Measurements from ENCODE around the gene TBC1D22B.

DNA sequence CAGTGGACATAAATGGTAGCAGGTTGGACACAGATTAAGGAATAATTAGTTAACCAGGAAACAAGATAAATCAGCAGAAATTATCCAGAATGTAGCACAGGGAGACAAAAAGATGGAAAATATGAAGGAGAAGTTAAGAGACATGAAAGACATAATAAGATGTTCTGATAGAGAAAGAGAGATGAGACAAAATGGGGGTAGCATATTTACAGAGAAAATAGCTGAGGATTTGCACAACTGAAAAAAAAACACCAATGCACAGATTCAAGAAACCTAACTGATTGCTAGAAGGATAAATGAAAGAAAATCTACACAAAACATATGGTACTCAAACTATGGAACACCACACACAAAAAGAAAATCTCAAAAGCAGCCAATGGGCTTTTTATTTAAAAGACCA lies 34.6 kb upstream of the TBC1D22B start:
- TF ChIP-seq, protein P1, sequence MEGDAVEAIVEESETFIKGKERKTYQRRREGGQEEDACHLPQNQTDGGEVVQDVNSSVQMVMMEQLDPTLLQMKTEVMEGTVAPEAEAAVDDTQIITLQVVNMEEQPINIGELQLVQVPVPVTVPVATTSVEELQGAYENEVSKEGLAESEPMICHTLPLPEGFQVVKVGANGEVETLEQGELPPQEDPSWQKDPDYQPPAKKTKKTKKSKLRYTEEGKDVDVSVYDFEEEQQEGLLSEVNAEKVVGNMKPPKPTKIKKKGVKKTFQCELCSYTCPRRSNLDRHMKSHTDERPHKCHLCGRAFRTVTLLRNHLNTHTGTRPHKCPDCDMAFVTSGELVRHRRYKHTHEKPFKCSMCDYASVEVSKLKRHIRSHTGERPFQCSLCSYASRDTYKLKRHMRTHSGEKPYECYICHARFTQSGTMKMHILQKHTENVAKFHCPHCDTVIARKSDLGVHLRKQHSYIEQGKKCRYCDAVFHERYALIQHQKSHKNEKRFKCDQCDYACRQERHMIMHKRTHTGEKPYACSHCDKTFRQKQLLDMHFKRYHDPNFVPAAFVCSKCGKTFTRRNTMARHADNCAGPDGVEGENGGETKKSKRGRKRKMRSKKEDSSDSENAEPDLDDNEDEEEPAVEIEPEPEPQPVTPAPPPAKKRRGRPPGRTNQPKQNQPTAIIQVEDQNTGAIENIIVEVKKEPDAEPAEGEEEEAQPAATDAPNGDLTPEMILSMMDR (conservative IDR thresholded peaks at IDR 0.05; ENCODE audit: low read depth, low read length) = no peak
- no peak for TF ChIP-seq EZH2 (IDR thresholded peaks at IDR 0.05; ENCODE audit: low read length, unreplicated experiment)
- no peak for TF ChIP-seq EZH2phosphoT487 (IDR thresholded peaks at IDR 0.05; ENCODE audit: borderline replicate concordance, low read length)

Measured in PC-3 (cell line).